ENCODE measurements around the gene NRG3.
A peak's percentile ranks its signal among the peaks of the same experiment; 100 is the strongest.

NRG3 gene

DNA sequence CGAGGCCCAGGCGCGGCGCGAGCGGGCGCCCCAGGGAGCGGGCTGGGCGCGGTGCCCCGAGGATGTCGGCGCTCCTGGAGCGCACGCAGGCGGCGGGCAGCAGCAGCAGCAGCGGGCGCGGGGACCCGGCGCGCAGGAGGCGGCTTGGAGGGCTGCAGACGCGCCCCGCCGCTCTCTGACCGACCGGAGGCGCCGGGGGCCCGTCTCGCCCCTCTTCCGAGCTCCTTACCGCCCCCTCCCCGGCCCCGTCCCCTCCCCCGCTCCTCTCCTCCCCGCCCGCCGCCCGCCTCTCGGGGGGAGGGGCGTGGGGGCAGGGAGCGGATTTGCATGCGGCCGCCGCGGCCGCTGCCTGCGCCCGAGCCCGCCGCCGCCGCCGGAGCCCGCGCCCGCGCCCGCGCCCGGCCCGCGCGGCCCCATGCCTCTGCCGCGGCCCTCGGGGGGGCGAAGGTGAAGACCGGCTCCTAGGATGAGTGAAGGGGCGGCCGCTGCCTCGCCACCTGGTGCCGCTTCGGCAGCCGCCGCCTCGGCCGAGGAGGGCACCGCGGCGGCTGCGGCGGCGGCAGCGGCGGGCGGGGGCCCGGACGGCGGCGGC, at the start of gene NRG3:
Gene NRG3 (plus strand): TSS at position 320 of the 592 bp plus-strand sequence.
- no peak for DNase-seq

DNA sequence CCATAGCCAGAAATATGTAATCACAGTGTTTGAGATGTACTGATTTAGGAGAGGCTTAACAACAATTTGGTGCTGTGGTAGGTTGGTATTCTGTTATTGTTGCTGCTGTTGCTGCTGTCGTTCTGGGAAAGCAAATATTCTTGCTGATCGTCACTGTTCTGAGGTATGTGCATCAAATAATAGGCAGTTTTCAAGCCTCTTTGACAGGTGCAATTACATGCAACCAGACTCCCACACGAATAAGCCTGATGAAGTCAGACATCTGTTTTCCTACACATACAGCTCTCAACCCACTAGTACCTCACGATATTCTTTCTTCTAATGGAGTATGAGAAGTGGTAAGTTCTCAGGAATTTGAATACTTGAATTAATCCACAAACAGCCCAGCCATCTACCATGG, 46.7 kb upstream of the NRG3 start:
- no peak for DNase-seq

DNA sequence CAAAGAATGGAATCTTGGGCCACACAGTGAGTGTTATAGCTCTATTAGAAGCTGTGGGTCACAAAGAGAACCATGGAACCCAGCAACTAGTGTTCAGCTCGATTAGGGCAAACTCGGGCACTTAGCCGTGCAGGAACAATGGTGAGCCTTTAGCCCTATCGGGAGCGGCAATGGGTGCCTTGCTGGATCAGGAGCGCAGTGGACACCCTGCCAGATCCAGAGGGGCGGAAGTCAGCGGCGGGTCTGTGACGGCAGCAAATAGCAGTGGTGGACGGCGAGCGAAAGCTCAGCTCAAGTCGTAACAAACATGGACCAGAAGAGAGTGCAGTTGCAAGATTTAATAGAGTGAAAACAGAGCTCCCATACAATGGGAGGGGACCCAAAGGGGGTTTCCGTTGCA, 43.9 kb upstream of the NRG3 start:
- no peak for DNase-seq

DNA sequence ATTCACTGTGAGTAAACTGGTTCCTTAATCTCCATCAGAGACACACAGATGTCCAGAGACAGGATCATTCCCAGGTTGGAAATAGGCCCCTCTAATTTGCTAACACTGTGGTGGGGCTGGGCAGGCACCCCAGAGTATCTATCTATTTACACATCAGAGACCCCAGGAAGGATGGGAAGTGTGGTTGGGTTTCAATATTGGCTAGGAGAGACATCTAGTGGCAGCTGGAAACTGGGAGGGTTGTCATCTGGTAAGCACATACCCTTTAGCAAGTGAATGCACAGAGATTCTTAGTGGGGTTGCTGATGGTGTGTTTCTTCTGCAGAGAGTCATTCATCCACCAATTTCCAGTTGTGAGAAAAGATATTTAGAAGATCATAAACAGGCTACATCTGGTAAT, 36.0 kb upstream of the NRG3 start:
- no peak for DNase-seq

DNA sequence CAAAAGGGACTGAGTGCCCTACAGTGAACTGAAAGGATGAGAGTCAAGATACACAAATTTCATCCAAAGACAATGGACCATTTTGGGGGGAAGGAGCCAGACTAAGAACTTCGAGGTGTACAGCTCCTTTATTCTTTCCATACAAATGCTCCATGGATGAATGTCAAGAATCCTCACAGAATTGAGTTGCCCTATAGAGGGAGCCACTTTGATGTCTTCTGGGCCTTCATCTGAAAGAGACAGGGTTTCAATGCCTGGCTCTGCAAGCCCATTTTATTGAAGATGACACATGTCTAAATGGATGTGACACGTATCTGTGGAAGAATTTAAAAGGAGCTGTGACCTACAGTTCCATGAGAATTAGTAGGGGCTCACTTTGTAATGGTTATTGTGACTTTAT, 32.0 kb upstream of the NRG3 start:
- no peak for DNase-seq

DNA sequence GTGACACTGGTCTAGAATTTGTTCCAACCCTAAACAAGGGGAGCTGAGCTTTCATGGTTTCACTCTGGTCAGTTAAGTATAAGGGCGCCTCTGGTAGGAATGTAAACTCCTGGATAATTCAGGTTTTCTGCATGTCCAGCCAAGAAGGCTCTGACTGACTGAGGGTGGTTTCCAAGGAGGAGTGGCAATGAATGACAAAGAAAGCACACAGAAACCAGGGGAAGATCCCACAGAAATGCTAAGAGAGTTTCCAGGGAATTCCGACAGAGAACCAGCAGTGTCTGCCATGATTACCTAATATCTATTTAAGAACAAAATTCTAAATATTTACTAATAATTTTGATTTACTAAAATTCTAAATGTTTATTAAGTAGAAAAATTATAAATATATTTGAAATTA, 27.3 kb upstream of the NRG3 start:
- peak; percentile 57 for DNase-seq

DNA sequence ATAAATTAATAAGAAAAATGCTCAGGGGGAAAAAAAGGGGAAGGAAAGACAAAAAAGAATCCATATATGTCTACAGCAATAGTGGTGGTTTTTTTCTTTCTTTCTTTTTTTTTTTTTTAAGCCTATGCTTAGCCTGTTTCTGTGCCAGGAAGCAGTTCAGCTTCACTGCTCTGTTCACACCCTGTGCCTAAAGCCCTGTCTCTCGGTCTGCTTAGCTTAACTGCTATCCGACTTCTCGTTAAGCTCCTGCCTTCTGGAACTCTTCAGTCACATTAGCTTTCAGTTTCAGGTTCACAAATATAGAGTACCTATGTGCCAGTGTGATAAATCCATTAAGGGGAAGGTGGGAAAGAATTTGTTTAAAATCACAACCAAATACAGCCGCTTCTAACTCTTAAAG, 26.5 kb upstream of the NRG3 start:
- DNase-seq, result peak; percentile 33

DNA sequence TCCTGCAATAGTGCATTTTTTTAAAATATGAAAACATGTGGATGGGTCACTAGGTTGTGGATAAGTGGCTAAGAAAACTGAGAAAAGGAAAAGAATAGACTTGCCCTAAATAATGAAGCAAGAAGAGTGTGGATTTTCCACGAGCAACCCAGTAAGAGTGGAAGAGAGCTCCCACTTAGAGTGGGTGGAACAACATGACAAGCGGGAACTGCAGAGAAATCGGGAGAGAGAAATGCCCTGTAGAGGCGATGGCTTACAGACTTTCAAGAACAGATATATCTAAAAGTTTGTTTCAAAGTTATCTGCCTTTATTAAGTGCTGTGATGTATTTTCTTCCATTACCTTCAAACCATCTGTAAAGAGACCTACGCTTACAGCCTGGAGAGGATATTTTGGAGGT, 26.1 kb upstream of the NRG3 start:
- no peak for DNase-seq

DNA sequence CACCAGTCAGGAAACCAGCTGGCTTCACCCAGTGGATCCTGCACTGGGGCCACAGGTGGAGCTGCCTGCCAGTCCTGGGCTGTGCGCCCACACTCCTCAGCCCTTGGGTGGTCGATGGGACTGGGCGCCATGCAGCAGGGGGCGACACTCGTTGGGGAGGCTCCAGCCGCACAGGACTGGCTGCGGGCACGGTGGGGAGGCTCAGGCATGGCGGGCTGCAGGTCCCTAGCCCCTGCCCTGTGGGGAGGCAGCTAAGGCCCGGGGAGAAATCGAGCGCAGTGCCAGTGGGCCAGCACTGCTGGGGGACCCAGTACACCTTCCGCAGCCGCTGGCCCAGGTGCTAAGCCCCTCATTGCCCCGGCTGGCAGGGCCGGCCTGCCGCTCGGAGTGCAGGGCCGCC, 12.4 kb upstream of the NRG3 start:
- no peak for DNase-seq

DNA sequence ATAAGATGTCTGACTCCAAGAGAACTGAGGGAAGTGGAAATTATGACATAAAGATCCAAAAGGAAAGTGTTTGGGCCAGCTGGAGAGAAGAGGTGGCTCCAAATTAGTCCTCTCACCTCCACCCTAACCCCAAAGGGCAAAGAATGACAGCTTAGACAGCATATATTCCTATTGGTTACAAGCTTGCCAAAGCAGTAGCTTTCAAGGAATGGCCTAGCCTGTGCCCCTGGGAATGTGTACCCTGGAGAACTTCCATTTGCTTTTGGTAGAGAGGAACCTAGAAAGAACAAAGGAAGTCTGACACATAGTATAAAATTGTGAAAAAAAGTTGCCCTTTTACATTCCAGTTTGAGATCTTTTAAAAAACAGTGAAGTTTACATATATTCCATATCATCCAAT, 11.2 kb upstream of the NRG3 start:
- DNase-seq, result no peak

DNA sequence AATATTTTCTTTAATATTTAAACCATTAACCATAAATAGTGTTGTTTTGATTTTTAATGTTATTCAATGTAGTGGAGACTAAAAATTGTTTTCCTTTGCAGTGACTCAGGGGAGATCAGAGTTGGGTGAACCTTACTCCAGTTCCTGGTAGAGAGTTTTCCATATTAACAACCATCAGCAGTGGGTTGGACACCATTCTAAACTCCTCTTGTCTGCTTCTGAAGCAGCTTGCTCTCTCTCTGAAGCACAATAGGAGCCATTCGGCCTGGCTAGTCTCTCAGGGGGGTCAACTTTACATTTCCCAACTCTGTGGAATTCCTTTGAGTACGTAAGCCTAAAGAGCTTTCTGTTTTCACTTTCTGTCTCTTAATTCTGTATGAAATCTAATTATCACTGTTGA, 9.4 kb upstream of the NRG3 start:
- peak; percentile 76 for DNase-seq

DNA sequence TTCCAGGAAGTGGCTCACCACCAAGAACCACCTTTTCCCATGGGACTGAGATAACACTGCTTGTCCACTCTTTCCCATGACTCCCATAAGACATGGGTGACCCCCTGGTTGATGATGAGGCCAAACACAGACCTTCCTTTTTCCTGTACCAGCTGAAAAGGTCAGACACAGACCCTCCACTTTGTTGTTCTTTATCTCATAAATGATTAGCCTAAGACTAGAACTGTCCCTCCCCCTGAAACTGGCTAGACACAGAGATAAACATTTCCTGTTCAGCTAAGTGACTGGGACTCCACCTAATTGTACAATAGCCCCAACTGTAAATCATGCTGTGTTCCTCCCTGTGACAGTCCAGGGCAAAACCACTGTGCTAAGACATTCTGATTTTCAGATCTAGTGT, 8.2 kb upstream of the NRG3 start:
- DNase-seq, result peak; percentile 69

DNA sequence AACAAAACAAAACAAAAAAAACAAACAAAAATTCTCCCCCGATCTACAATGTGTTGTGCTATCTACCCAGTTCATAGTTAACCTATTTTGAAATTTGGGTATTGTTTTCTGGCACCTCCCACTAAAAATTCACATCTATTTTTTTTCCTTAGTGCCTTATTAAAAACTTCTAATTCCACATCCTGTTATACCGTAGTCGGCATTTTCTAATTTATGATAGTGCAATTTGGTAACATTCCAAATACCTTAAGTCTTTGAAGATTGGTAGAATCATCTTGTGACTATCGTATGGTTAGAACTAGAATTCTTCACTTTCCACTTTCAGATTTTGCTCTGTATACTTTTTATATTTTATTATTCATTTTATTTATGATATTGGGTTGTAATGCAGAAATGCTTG, 4.5 kb upstream of the NRG3 start:
- no peak for DNase-seq

DNA sequence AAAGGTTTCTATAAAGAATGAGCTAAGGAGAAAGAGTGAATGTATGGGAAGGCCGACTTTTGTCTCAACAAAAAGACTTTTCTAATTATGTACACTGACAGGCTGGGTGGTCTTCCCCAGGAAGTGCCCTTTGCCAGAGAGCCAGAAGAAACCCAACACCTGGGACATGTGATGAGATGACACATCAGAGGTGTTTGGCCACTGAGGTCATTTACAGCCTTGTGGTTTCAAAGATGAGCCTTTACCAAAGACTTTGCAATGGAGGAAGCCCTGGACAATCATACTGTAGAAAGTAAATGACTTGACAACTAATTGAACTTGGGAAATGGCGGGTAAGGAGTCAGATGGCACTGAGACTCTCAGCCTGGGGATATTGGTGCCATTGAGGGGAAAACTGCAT, 3.4 kb upstream of the NRG3 start:
- DNase-seq, result no peak

DNA sequence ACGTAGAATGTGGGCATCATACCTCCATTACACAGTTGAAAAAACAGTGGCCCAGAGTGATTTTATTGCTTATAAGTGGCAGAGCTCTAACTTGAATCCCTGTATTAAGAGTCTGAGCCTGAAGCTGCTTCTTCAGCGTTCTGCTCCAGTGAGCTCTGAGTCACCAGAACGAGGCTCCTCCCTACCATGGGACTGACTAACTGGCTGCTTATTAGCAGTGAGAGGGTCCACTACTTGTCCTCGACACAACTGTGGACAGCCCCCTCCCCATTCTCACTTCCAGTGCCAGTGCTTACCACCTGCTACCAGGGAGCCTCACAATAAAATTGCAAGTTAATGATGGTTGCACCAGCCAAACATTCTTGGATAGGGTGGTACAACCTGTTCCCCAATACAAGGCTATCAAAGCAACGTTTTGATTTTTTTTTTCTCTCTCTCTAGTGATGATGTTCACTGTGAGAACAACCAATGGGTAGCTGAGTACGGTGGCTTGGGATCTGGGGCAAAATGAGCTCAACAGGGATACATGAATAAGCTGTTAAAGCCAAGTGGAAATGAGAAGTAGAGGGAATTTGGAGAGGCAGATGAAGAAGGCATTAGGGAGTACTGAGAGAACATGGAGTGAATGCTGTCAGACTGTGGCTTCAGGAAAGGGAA, 2.7 kb upstream of the NRG3 start:
- peak; percentile 71 for DNase-seq

DNA sequence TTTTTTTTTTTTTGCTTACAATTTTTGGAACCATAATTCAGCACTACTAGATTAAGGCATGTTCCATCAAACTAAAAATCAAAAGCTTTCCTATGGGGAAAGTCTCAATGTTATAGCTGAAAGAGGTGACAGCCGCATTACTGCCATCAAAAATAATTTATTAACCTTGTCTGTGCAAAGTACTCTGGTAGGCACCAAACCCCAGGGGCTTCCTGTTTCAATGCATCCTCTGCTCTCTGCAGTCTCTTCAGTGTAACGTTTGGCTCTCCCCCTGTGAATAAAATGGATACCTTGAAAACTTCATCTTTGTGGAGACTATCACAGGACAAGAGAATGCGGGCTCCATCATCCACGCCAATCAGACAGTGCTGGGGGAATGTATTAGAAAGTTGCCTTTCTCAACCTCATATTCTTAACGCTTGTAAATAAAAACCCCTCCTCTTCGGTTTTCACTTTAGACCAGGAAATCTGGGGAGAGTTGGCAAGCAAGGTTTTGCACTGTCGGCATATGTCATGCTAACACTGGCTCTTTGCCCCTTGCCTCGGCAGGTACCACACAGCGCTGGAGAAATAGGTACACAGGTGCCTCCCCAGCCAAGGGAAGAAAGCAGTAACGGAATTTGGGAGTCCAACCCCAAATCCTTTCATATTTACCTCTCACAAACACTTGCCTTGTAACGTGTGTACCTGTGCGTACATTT, 1.6 kb upstream of the NRG3 start:
- no peak for DNase-seq

DNA sequence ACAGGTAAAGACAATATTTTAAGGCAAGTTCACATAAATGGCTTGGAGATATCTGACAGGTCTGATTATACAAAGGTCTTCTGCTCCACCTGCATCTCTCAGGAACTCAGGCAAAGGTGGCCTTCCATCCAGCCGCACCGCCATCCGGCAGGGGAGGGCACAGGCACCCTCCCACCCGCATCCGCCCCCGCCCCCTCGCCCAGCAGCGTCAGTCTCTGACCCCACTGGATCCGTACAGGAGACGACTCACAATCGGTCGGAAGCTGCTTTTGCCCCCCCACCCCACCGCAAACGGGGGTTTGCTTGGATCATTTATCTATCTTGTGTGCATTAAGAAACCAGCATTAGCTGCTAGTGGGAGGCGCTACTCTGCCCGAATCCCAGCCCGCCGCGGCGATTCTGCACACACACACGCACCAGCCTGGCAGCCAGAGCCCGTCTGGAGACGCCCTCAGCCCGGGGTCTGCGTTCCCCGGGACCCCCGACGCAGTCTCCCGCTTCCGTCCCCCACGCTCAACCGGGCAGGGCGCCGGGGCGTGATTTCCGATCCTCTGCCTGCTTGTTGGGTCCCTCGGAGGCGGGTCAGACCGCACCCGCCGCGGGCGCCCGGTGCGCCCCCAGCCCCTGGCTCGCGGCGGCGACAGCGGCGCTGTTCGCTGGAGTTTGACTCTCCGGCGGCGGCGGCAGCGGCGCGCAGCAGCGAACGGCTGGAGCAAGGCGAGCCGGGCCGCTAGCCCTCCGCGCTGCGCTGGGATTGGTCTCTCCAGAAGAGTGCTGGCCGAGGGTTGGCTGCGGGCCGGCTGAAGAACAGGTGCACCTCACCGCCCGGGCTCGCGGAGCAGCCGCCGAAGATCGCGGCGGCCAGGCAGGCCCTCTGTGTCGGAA, 820 bp upstream of the NRG3 start:
- peak; percentile 36 for DNase-seq

DNA sequence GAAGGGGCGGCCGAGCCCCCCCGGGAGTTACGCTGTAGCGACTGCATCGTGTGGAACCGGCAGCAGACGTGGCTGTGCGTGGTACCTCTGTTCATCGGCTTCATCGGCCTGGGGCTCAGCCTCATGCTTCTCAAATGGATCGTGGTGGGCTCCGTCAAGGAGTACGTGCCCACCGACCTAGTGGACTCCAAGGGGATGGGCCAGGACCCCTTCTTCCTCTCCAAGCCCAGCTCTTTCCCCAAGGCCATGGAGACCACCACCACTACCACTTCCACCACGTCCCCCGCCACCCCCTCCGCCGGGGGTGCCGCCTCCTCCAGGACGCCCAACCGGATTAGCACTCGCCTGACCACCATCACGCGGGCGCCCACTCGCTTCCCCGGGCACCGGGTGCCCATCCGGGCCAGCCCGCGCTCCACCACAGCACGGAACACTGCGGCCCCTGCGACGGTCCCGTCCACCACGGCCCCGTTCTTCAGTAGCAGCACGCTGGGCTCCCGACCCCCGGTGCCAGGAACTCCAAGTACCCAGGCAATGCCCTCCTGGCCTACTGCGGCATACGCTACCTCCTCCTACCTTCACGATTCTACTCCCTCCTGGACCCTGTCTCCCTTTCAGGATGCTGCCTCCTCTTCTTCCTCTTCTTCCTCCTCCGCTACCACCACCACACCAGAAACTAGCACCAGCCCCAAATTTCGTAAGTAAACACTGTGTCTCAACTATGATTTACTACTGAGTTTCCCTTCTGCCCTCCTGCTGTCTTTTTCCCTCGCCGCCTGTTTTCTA, 666 bp downstream of the NRG3 start:
- no peak for DNase-seq

DNA sequence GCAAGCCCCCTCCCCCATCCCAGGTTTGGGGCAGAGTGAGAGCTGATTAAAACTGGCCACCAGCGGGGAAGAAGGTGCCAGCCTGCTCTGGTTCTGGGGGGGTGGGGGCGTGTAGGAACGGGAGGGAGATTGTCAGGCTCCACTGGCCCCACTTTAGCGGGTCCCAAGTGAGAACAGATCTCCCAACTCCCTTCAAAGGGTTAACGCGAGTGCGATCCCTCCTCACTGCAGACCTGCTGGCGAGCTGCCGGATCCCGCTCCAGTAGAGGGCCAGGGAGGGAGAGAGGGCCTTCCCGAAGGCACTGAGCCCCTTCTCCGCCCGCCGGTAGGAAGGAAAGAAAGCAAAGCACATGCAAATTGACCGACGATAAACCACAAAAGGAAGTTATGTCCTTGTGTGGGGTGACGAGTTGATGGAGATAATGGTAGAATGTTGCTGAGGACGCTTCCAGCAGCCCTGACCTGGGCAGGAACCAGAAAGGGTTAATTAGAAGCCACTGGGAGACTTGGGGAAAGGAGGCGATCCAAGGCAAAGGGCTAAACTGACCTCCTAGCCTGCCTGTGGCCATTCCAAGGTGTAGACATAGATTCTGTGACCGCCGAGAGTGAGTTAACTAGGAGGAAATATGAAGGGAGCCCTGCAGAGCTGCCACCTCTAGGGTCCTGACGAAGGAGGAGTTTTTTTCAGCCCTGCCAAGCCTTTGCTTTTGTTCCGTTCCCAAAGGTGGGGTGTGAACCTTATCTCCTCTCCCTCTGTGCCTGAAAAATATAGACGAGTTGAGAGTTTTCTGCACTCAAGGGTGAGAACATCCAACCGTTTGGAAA, 1.5 kb downstream of the NRG3 start:
- DNase-seq, result peak; percentile 41

DNA sequence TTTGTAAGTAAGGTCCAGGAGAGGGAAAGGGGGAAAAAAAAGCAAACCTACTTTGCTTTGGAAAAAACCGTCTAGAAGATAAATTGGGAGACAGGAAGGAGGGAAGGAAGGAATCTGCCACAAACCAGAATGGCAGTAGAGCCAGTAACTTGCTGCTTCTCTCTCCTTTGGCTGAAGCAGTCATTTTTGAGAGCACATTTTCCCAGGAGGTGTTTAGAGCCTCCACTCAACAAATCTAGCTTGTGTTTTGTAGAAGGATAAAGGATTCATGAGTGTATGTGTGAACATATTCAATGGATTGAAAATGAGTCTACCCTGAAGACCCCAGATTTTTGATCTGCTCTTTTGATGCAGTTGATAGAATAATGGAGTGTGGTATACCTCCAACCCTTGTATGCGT, 2.6 kb downstream of the NRG3 start:
- DNase-seq, result no peak

DNA sequence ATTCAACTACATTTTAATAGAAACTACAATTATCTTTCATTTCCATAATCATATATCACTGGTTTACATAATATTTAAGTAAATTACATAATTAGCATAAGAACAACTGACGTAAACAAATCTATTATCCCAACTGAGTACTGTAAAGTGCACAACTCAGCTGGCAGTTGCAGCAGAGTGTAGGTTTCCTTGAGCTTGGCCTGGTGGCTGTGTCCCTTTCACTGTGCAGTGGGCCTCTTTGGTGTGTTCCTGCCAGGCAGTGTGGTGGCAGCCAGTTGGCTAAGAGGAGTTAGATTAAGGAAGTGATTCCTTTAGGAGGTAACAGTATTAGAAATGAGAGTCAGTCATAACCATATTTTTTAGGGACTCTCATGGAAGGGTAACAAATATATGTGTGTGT, 7.0 kb downstream of the NRG3 start:
- DNase-seq, result no peak

DNA sequence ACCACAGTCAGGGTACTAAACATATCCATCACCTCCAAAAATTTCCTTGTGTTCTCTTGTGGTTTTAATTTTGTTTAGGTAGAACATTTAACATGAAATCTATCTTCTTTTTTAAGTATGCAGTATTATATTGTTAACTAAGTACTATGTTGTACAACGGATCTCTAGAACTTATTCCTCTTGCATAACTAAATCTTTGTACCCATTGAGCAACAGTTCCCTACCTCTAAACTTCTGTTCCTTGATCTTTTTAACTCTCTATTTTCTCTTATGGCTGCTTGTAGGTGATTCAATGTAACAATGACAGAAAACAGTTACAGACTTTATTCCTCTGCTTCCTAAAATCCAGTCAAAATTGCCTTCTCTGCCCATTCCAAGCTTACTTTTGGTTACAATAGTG, 9.9 kb downstream of the NRG3 start:
- no peak for DNase-seq

Data from kidney glomerular epithelial cell (primary cell).